HepG2 (cell line): Measurements from ENCODE around the gene TMEM59. TPM values are rescaled to one million over a fixed set of nuclear protein-coding genes. Genes with fewer than 3 reads are reported as not detected.

Experiments used
- FOXO1 ChIP-seq: sonication (generic); formaldehyde crosslinking; IDR thresholded peaks from 2 replicates; pipeline ENCODE4 v1.4.0; 2020; ENCODE audit warnings: missing genetic modification reagents
- HDAC1 ChIP-seq: sonication (generic); formaldehyde crosslinking; IDR thresholded peaks from 2 replicates; pipeline ENCODE4 v1.5.1; 2020; ENCODE audit warnings: mild to moderate bottlenecking, missing genetic modification reagents
- HDAC2 ChIP-seq: sonication (generic); formaldehyde crosslinking; IDR thresholded peaks from 2 replicates; pipeline ENCODE4 v1.4.0; 2020; ENCODE audit warnings: missing genetic modification reagents
- HOMEZ ChIP-seq: IDR thresholded peaks from 2 replicates; pipeline ENCODE4 v1.6.1; 2016; ENCODE audit warnings: low read depth
- MIER3 ChIP-seq: IDR thresholded peaks from 2 replicates; pipeline ENCODE4 v1.6.1; 2016; ENCODE audit warnings: missing compliant biosample characterization, borderline replicate concordance
- MYPOP ChIP-seq: sonication (generic); formaldehyde crosslinking; IDR thresholded peaks from 2 replicates; pipeline ENCODE4 v1.8.1; 2023; ENCODE audit warnings: mild to moderate bottlenecking, moderate library complexity, missing genetic modification reagents
- MZF1 ChIP-seq: sonication (generic); formaldehyde crosslinking; IDR thresholded peaks from 2 replicates; pipeline ENCODE4 v1.8.1; 2023; ENCODE audit warnings: mild to moderate bottlenecking, missing genetic modification reagents, borderline replicate concordance
- NONO ChIP-seq, 2 experiments: fragments of 450-650 bp in 1 of 2; sonication (generic) in 1 of 2; formaldehyde crosslinking in 1 of 2; IDR thresholded peaks in 1 of 2; conservative IDR thresholded peaks in 1 of 2; 2 replicates each; pipeline versions ENCODE4 v1.6.1 to v1.8.0; 2017 to 2022; ENCODE audit warnings: mild to moderate bottlenecking in 1 of 2, missing genetic modification reagents in 1 of 2, moderate library complexity in 1 of 2
- RFX3 ChIP-seq: IDR thresholded peaks from 2 replicates; pipeline ENCODE4 v1.6.1; 2016; ENCODE audit warnings: missing biosample characterization, missing genetic modification reagents
- THAP11 ChIP-seq: IDR thresholded peaks from 2 replicates; pipeline ENCODE4 v1.6.1; 2016; ENCODE audit warnings: missing biosample characterization, missing genetic modification reagents
- ZBTB42 ChIP-seq: sonication (generic); formaldehyde crosslinking; IDR thresholded peaks from 2 replicates; pipeline ENCODE4 v1.5.0; 2020; ENCODE audit warnings: mild to moderate bottlenecking, missing genetic modification reagents
- ZGPAT ChIP-seq: IDR thresholded peaks from 2 replicates; pipeline ENCODE4 v1.6.1; 2016; ENCODE audit warnings: mild to moderate bottlenecking
- ZNF264 ChIP-seq: sonication (generic); formaldehyde crosslinking; IDR thresholded peaks from 2 replicates; pipeline ENCODE4 v1.4.0; 2020; ENCODE audit warnings: missing genetic modification reagents
- ZNF550 ChIP-seq: sonication (generic); formaldehyde crosslinking; IDR thresholded peaks from 2 replicates; pipeline ENCODE4 v1.4.0; 2020; ENCODE audit warnings: mild to moderate bottlenecking, missing genetic modification reagents, borderline replicate concordance
- ZNF607 ChIP-seq: sonication (generic); formaldehyde crosslinking; IDR thresholded peaks from 2 replicates; pipeline ENCODE4 v1.5.1; 2020; ENCODE audit warnings: missing genetic modification reagents, mild to moderate bottlenecking, borderline replicate concordance
- ZNF614 ChIP-seq: IDR thresholded peaks from 2 replicates; pipeline ENCODE4 v1.6.1; 2018; ENCODE audit warnings: missing biosample characterization, missing genetic modification reagents, inconsistent platforms, borderline replicate concordance
- ZNF672 ChIP-seq: sonication (generic); formaldehyde crosslinking; IDR thresholded peaks from 2 replicates; pipeline ENCODE4 v1.8.1; 2022; ENCODE audit warnings: missing genetic modification reagents
- ZNF691 ChIP-seq: sonication (generic); formaldehyde crosslinking; IDR thresholded peaks from 2 replicates; pipeline ENCODE4 v1.4.0; 2020; ENCODE audit warnings: missing genetic modification reagents, low read depth, mild to moderate bottlenecking, borderline replicate concordance
- ZNF761 ChIP-seq: sonication (generic); formaldehyde crosslinking; conservative IDR thresholded peaks from 2 replicates; pipeline ENCODE4 v1.4.0; 2020; ENCODE audit warnings: mild to moderate bottlenecking, missing genetic modification reagents
- ZSCAN9 ChIP-seq: IDR thresholded peaks from 2 replicates; pipeline ENCODE4 v1.6.1; 2016; ENCODE audit warnings: borderline replicate concordance
- polyA plus RNA-seq, 8 experiments: library from polyadenylated mRNA; depleted of rRNA in 3 of 8; stranded (reverse) in 7 of 8; unstranded in 1 of 8; fragments of >200 nt; fragmentation: Illumina TruSeq in 4 of 8; extraction: Trizol in 4 of 8; gene quantifications; 2 replicates each; pipeline versions ENCODE4 v1.2.1 to v1.2.3, GENCODE V29; 2011 to 2016; ENCODE audit warnings: low read depth in 4 of 8, missing spikeins in 1 of 8, mixed read lengths in 1 of 8; ENCODE audit not compliant: insufficient read depth in 1 of 8
- total RNA-seq, 5 experiments: library from RNA; depleted of rRNA; stranded (reverse); fragments of >200 nt; fragmentation: Illumina TruSeq; extraction: Trizol; gene quantifications; 2 replicates each; pipeline ENCODE4 v1.2.3, GENCODE V29; 2016; ENCODE audit warnings: low read depth in 1 of 5

TMEM59 gene
- total and polyA plus RNA-seq, 2 of the 13 experiments (the other 11 are each of a cell fraction or from before 2014, with no cell fraction given): 147 to 363 TPM

DNA sequence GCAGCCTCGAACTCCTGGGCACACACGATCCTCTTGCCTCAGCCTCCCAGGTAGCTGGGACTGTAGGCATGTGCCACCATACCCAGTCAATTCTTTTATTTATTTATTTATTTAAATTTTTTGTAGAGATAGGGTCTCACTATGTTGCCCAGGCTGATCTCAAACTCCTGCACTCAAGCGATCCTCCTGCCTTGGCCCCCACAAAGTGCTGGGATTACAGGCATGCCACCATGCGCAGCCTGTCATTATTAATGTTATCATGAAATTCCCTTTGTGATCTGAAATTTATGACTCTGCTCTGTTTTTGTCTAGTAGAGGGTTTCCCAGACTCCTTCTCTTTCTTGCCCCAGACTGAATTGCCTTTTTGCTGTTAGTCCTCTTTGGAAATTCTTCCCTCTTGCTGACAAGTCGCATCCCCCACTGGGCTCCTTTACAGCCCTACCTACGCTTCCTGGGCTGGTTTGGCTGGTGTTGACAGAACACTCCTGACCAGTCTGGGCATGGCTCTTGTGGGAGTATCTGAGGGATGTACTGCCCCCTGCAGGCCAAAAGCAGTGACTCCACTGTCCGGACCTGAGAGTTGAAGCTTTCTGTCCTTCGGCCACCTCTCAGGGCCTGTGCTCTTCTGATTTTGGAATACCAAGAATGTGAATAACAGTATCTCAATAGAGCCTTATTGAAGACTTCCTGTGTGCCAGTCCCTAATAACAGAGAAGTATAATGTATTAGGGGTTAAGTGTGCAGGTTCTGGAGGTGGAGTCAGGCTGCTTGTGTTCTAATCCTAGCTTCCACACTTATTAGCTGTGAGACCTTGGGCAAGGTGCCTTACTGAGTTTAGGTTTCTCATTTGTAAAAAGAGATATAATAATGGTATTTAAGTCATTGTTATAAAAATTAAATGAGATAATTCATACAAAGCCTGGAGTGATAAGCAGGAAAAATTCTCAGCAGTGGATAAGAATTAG is 28.6 kb upstream of the TMEM59 start (continued):
- TF ChIP-seq MYPOP (CRISPR knock-in tag) (peak; percentile 9; the same call in 1 of the 2 replicates), MZF1 (CRISPR knock-in tag) (no peak), THAP11 (CRISPR knock-in tag) (peak; percentile 46), ZNF614 (CRISPR knock-in tag) (peak; percentile 46; the same call in 1 of the 2 replicates), NONO (IDR thresholded peaks at IDR 0.05) (no peak), NONO (CRISPR knock-in tag; conservative IDR thresholded peaks at IDR 0.05) (0 out of 2 replicates have a peak, but pooled peaks have one; percentile 33), HDAC1 (CRISPR knock-in tag) (0 out of 2 replicates have a peak, but pooled peaks have one; percentile 19), ZNF761 (0 out of 2 replicates have a peak, but pooled peaks have one; percentile 30), ZGPAT (CRISPR knock-in tag) (peak; percentile 48; the same call in 1 of the 2 replicates), ZNF264 (CRISPR knock-in tag) (no peak), ZNF607 (CRISPR knock-in tag) (no peak; the same call in 1 of the 2 replicates), ZBTB42 (no peak), RFX3 (no peak), ZNF691 (CRISPR knock-in tag) (peak; percentile 86; the same call in 1 of the 2 replicates), ZSCAN9 (0 out of 2 replicates have a peak, but pooled peaks have one; percentile 21), FOXO1 (peak; percentile 78; the same call in 1 of the 2 replicates), HDAC2 (CRISPR knock-in tag) (peak; percentile 38; the same call in 1 of the 2 replicates), HOMEZ (CRISPR knock-in tag) (peak; percentile 56; the same call in 1 of the 2 replicates), ZNF550 (CRISPR knock-in tag) (no peak), ZNF672 (CRISPR knock-in tag) (no peak), MIER3 (CRISPR knock-in tag) (peak; percentile 45; the same call in 1 of the 2 replicates)
